HAP-1 (cell line): ENCODE measurements around the gene NLRP10.

Source experiments
- DNase-seq, 2 experiments: peaks; one replicate each; pipeline ENCODE4 v3.0.0-alpha.2; 2016 to 2020; ENCODE audit warnings: low spot score in 2 of 2
- H3K27me3 ChIP-seq: fragments of 250-450 bp; sonication (Bioruptor Pico); 2 replicates; pipeline ENCODE4 v1.5.1; 2020; ENCODE audit warnings: low read depth, mild to moderate bottlenecking, moderate library complexity
- H3K36me3 ChIP-seq: fragments of 250-450 bp; sonication (Bioruptor Pico); replicated peaks from 2 replicates; pipeline ENCODE4 v1.5.1; 2020; ENCODE audit warnings: mild to moderate bottlenecking
- H3K4me1 ChIP-seq: fragments of 250-450 bp; sonication (Bioruptor Pico); 2 replicates; pipeline ENCODE4 v1.5.1; 2020; ENCODE audit warnings: mild to moderate bottlenecking
- H3K4me3 ChIP-seq: fragments of 250-450 bp; sonication (Bioruptor Pico); 2 replicates; pipeline ENCODE4 v1.5.1; 2020; ENCODE audit warnings: mild to moderate bottlenecking, moderate library complexity
- H3K9me3 ChIP-seq: fragments of 250-450 bp; sonication (Bioruptor Pico); 2 replicates; pipeline ENCODE4 v1.5.1; 2020; ENCODE audit warnings: mild to moderate bottlenecking, moderate library complexity
- in situ Hi-C: fragments of 300-500 bp; cut with MboI; formaldehyde crosslinking; loops from 3 replicates; pipeline ENCODE4 v1.14.3; 2020; ENCODE audit warnings: low sequenced_read_pairs, inconsistent platforms, mixed read lengths

NLRP10 gene

GRCh38 chr11:7967826-7968225 lies 2.6 kb upstream of the NLRP10 start:
- in situ Hi-C loops: no loop called here
- no peaks in the 10 kb centered on the region for H3K36me3 ChIP-seq
- H3K27me3 ChIP-seq: no peaks in the 10 kb centered on the region
- no peak for DNase-seq
- no peak overlapping the region for H3K4me3 ChIP-seq
- no peaks in the 10 kb centered on the region; the same call in 1 of the 2 replicates for H3K9me3 ChIP-seq
- no peaks in the 10 kb centered on the region; the same call in none of the 2 replicates for H3K4me1 ChIP-seq

GRCh38 chr11:7967097-7967496 lies 1.9 kb upstream of the NLRP10 start:
- no peaks in the 10 kb centered on the region for H3K27me3 ChIP-seq
- no peaks in the 10 kb centered on the region; the same call in 1 of the 2 replicates for H3K9me3 ChIP-seq
- H3K4me3 ChIP-seq: no peak overlapping the region
- in situ Hi-C loops: no loop called here
- no peaks in the 10 kb centered on the region for H3K36me3 ChIP-seq
- DNase-seq: no peak
- no peaks in the 10 kb centered on the region; the same call in none of the 2 replicates for H3K4me1 ChIP-seq

- no peaks in the 10 kb centered on the region for H3K4me1 ChIP-seq
- H3K36me3 ChIP-seq: no peaks in the 10 kb centered on the region
- DNase-seq: no peak
- in situ Hi-C loops: no loop called here
- no peak overlapping the region for H3K4me3 ChIP-seq
- no peaks in the 10 kb centered on the region for H3K27me3 ChIP-seq
- H3K9me3 ChIP-seq: no peaks in the 10 kb centered on the region; the same call in 1 of the 2 replicates
Measured at GRCh38 chr11:7964873-7965272, 374 bp downstream of the NLRP10 start.

DNA sequence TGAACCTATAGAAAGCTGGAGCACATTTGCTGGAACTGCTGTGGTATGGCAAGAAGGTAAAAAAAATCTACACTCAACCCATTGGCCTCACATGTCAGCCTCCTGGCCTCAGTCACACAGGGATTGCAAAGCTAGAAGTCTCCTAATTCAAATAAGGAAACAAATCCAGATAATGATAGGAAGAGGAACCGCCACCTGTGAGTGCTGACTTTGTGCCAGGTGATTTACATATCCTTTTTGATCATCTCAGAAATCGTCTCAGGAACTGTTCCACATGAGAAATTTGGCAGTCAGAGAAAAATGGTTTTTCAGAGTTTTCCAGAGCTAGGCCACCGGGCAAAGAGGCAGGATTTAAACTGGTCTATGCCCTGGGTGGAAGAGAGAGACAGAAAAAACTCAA lies 986 bp downstream of the NLRP10 start:
- H3K9me3 ChIP-seq: no peaks in the 10 kb centered on the region; the same call in 1 of the 2 replicates
- in situ Hi-C loops: no loop called here
- no peak overlapping the region for H3K4me3 ChIP-seq
- H3K4me1 ChIP-seq: no peaks in the 10 kb centered on the region
- DNase-seq: no peak
- H3K36me3 ChIP-seq: no peaks in the 10 kb centered on the region
- H3K27me3 ChIP-seq: no peaks in the 10 kb centered on the region

GRCh38 chr11:7955191-7955590 lies 10.1 kb downstream of the NLRP10 start:
- Histone ChIP-seq H3K27me3 (peaks cover 3% of the 10 kb centered on the region; the same call in 1 of the 2 replicates), H3K4me3 (no peak overlapping the region), H3K4me1 (no peaks in the 10 kb centered on the region), H3K36me3 (no peaks in the 10 kb centered on the region), H3K9me3 (no peaks in the 10 kb centered on the region)
- in situ Hi-C loops: no loop called here
- no peak for DNase-seq

DNA sequence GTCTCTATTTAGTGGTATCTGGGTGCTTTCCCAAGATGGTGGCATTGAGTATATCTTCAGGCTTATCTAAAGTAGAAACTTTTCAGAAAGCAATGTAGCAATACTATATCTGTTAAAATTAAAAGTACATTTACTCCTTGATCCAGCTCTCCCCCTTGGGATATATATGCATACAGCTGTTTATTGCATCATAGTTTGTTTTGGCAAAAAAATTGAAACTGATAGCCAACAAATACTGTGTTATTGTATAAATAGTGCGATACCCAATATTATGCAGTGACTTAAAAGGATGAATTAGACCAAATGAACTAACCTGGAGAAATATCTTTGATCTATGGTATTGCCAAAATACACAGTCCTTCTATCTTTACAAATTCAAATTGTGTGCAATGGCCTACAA lies 15.3 kb downstream of the NLRP10 start:
- DNase-seq: no peak
- Histone ChIP-seq H3K27me3 (peaks cover 3% of the 10 kb centered on the region; the same call in 1 of the 2 replicates), H3K9me3 (no peaks in the 10 kb centered on the region), H3K4me3 (no peak overlapping the region), H3K4me1 (no peaks in the 10 kb centered on the region), H3K36me3 (no peaks in the 10 kb centered on the region)
- in situ Hi-C loops: no loop called here

DNA sequence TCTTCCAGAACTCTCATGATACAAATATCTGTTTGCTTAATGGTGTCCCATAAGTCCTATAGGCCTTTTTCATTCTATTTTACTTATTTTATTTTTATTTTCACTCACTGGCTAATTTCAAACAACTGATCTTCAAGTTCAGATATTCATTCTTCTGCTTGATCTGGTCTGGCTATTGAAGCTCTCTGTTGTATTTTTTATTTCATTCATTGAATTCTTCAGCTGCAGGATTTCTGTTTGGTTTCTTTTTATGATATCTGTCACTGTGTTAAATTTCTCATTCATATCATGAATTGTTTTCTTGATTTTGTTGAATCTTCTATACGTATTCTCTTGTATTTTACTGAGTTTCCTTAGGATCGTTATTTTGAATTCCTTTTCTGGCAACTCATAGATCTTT lies 21.1 kb downstream of the NLRP10 start:
- in situ Hi-C loops: no loop called here
- DNase-seq: no peak
- H3K9me3 ChIP-seq: no peaks in the 10 kb centered on the region
- no peaks in the 10 kb centered on the region for H3K4me1 ChIP-seq
- H3K27me3 ChIP-seq: peaks cover 3% of the 10 kb centered on the region; the same call in 1 of the 2 replicates
- no peak overlapping the region for H3K4me3 ChIP-seq
- H3K36me3 ChIP-seq: no peaks in the 10 kb centered on the region

DNA sequence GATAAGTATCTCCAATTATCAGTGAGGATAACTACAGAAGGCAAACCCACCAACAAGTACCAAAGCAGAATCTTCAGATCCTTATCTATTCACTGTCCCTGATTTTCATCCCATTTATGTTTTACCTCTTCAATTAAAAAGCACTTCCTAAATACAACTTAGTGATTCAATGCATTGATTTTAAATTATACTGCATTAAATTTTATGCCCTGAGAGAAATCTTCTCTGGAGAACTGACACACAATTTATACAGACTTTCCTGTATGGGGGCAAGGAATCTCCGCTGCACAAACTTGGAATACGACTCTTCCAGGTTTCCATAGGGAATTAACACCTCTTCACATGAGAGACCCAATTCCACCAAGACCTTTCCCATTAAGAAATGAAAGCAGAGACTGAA lies 23.6 kb downstream of the NLRP10 start, which contains the start of gene OR10A3:
Gene OR10A3 (minus strand): TSS at position 101 of the 400 bp plus-strand sequence. CDS start 2,188 bp downstream, outside the sequence.
- in situ Hi-C loops: no loop called here
- no peaks in the 10 kb centered on the region for H3K9me3 ChIP-seq
- no peak for DNase-seq
- H3K4me3 ChIP-seq: no peak within 1 kb of the TSS
- 0 out of 2 replicates have a peak, but pooled peaks cover 3% of the 10 kb centered on the region for H3K27me3 ChIP-seq
- no peaks in the 10 kb centered on the region for H3K4me1 ChIP-seq
- no peaks in the 10 kb centered on the region for H3K36me3 ChIP-seq

DNA sequence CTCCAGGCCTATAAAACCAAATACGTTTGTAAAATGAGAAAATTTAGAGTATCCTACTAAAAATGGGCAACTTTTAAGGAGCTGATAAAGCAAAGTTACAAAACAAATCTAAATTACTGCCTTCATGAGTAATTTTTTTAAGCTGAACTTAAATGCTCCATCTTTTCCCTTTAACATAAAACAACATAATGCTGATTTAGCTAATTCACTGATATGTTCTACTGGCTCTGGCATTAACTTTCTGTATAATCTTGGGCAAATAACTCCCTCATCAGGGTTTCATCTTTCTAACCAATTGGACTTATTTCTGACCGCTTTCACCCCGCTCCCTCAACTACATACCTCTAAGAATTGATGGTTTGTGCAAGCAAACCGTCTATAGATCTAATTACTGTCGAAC lies 24.1 kb downstream of the NLRP10 start:
- no peaks in the 10 kb centered on the region for H3K36me3 ChIP-seq
- H3K9me3 ChIP-seq: no peaks in the 10 kb centered on the region
- H3K4me1 ChIP-seq: no peaks in the 10 kb centered on the region
- DNase-seq: no peak
- in situ Hi-C loops: no loop called here
- 0 out of 2 replicates have a peak, but pooled peaks cover 3% of the 10 kb centered on the region for H3K27me3 ChIP-seq
- no peak overlapping the region for H3K4me3 ChIP-seq

DNA sequence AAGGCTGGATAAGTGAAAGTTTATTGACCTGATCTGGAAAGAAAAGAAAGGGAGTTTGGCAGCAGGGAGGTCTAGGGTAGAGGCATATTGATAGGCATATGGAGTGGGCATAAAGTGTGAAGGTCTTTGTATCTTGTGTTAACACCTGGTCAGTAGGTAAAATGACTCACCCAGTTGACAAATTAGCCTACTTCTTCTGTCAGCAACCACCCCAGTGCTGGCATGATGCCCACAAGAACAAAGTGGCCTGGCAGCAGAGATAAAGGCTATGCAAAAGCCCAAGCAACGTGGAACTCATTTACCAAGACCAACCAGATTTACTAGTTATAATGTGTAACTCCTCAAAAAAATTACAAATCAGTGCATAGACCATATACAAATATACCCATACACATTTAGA lies 28.6 kb downstream of the NLRP10 start:
- no peak for DNase-seq
- Histone ChIP-seq H3K27me3 (0 out of 2 replicates have a peak, but pooled peaks cover 3% of the 10 kb centered on the region), H3K9me3 (no peaks in the 10 kb centered on the region), H3K4me3 (no peak overlapping the region), H3K4me1 (no peaks in the 10 kb centered on the region), H3K36me3 (no peaks in the 10 kb centered on the region)
- in situ Hi-C loops: no loop called here

- Histone ChIP-seq H3K4me1 (no peaks in the 10 kb centered on the region), H3K36me3 (no peaks in the 10 kb centered on the region), H3K4me3 (no peak within 1 kb of the TSS), H3K9me3 (no peaks in the 10 kb centered on the region), H3K27me3 (no peaks in the 10 kb centered on the region)
- DNase-seq: no peak
- in situ Hi-C loops: no loop called here
Measured at GRCh38 chr11:7931168-7931567, 34.1 kb downstream of the NLRP10 start, which contains the start of gene OR10A6. TSS of gene OR10A6 (minus strand) at chr11:7931268. CDS start at chr11:7928662, 2,606 bp downstream.

DNA sequence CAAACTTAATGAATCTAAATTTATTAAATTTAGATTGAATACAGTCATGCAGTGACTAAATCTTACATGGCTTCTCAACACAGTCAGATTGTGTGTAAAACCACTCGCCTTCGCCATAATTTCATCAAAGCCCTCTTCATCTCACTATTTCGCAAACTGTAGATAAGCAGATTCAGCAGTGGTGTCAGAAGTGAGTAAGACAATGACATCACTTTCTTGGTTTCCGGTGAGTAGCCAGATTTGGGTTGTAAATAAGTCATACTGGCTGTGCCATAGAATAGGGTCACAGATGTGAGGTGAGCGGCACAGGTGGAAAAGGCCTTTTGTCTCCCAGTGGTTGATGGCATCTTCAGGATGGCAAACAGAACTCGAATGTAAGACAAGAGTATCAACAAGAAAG lies 37.6 kb downstream of the NLRP10 start:
- in situ Hi-C loops: no loop called here
- no peaks in the 10 kb centered on the region for H3K36me3 ChIP-seq
- no peak overlapping the region for H3K4me3 ChIP-seq
- H3K4me1 ChIP-seq: no peaks in the 10 kb centered on the region
- no peaks in the 10 kb centered on the region for H3K9me3 ChIP-seq
- no peaks in the 10 kb centered on the region for H3K27me3 ChIP-seq
- no peak for DNase-seq

- H3K4me1 ChIP-seq: no peaks in the 10 kb centered on the region
- H3K36me3 ChIP-seq: no peaks in the 10 kb centered on the region
- no peaks in the 10 kb centered on the region for H3K9me3 ChIP-seq
- no peaks in the 10 kb centered on the region for H3K27me3 ChIP-seq
- no peak overlapping the region for H3K4me3 ChIP-seq
- in situ Hi-C loops: no loop called here
- DNase-seq: no peak
Measured at GRCh38 chr11:7924536-7924935, 40.7 kb downstream of the NLRP10 start.

DNA sequence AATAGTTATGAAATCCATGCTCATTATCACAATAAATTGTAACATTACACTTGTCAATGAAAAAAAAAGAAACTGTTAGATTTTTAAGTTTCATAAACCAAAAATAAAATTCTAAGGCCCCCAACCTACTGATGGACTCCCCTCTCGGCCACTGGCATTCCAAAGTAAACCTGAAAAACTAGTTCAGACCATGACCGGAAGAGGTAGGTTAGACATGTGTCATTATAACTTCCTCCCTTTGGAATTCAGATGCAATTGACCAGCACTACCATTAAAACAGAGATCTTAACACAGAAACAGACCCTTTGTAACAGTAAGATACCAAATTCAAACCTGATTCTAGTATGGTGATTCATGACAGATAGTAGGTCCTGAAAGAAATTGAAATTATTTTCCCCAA lies 47.1 kb downstream of the NLRP10 start:
- Histone ChIP-seq H3K9me3 (no peaks in the 10 kb centered on the region), H3K27me3 (no peaks in the 10 kb centered on the region), H3K36me3 (no peaks in the 10 kb centered on the region), H3K4me3 (no peak overlapping the region), H3K4me1 (no peaks in the 10 kb centered on the region)
- in situ Hi-C loops: no loop called here
- DNase-seq: no peak
